Activated T-cell treated with anti-CD3 and anti-CD28 coated beads, Interleukin-2, amount 50 U/mL, for 4 hours (primary cell): ENCODE data around the gene LYG2. TPM values are rescaled to one million over a fixed set of nuclear protein-coding genes. Genes with fewer than 3 reads are reported as not detected.
"Not testable (repeated sequence)": the region's sequence is repeated elsewhere in the genome, so short reads cannot be mapped to it uniquely, and the experiment has no call there.

ENCODE experiments used
- ATAC-seq, 2 donors: fragments of 200-7000 bp; cut with Tn5 transposase; one replicate each; pipeline ENCODE4 v1.10.0; 2021
- DNase-seq: peaks from one replicate; pipeline ENCODE4 v3.0.0-alpha.2; 2020
- H3K27me3 Mint-ChIP-seq: one replicate; pipeline ENCODE4 v1.8.0; 2021; ENCODE audit warnings: low read depth, mixed read lengths
- H3K36me3 Mint-ChIP-seq: one replicate; pipeline ENCODE4 v1.8.0; 2022; ENCODE audit warnings: mixed read lengths; ENCODE audit not compliant: insufficient read depth
- H3K4me1 Mint-ChIP-seq: one replicate; pipeline ENCODE4 v1.8.0; 2021; ENCODE audit warnings: low read depth, mixed read lengths
- H3K4me3 Mint-ChIP-seq: one replicate; pipeline ENCODE4 v1.8.0; 2021; ENCODE audit warnings: mild to moderate bottlenecking, moderate library complexity, mixed read lengths
- H3K9me3 Mint-ChIP-seq: one replicate; pipeline ENCODE4 v1.8.0; 2021; ENCODE audit warnings: mixed read lengths
- total RNA-seq, 3 donors: library from RNA; stranded (reverse); gene quantifications; one replicate each; pipeline ENCODE4 v1.2.1, GENCODE V29; 2021

Gene LYG2
- total RNA-seq, 3 donors from 2014 or later: not detected

DNA sequence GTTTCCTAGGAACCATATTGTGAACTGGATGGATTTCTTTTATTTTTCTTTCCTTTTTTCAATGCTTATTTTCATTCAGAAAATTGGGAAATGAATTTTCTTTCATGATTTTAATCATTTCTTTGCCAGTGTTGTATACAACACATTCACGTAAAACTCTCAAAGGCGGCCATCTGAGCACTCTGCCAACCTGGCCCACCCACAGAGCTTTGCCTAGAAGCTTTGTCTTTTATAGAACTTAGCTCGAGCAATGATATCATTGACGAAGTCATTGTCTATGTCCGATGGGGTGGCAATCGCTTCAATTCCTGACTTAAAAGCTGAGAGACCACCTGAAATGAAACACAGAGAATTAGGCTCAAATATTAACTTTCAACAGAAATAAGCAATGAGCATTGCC, 13.3 kb downstream of the LYG2 start:
- no peaks in the 10 kb centered on the region for H3K4me1 Mint-ChIP-seq
- no peak overlapping the region for H3K4me3 Mint-ChIP-seq
- H3K36me3 Mint-ChIP-seq: peaks cover 7% of the 10 kb centered on the region
- no peak for DNase-seq
- no peak for ATAC-seq
- H3K9me3 Mint-ChIP-seq: no peaks in the 10 kb centered on the region
- no peaks in the 10 kb centered on the region for H3K27me3 Mint-ChIP-seq

DNA sequence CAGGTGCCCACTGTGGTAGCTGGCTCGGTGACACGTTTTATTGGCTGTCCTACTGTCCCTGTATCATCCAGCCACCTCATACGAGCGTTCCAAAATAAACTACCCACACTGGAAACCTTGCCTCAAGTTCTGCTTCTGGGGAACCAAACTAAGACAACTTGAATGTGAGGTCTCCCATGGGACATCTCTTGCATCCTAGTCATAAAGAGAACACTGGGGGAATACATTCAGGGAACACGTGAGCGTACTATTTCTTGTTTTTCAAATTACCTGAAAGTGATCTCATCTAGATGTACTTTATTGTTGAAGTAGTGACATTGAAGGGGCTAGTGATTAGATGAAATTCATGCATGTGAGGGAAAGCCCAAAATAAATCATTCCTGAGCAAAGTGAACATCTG, 15.0 kb downstream of the LYG2 start:
- no peaks in the 10 kb centered on the region for H3K27me3 Mint-ChIP-seq
- H3K4me3 Mint-ChIP-seq: no peak overlapping the region
- DNase-seq (no peak), ATAC-seq (no peak)
- no peaks in the 10 kb centered on the region for H3K4me1 Mint-ChIP-seq
- H3K9me3 Mint-ChIP-seq: no peaks in the 10 kb centered on the region
- peaks cover 3% of the 10 kb centered on the region for H3K36me3 Mint-ChIP-seq

DNA sequence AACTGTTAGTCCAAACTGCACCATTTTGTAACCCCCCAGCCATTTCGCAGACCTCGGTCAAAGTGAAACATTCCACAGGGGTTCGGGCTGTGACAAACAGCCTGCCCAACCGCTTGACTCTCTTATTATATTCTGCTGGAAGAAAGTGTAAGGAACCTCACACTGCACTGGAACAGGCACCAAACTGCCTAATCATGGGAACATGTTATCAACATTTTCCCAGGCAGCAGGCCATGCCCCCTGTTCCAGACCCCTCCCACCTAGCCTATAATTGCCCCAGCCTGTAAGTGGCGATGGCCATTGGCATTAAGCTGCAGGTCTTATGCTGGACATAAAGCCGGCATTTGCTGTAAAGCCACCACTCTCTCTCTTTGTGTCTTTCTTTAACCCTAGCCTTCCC, 16.9 kb downstream of the LYG2 start:
- no peak for ATAC-seq
- H3K27me3 Mint-ChIP-seq: no peaks in the 10 kb centered on the region
- no peak for DNase-seq
- peaks cover 6% of the 10 kb centered on the region for H3K36me3 Mint-ChIP-seq
- H3K9me3 Mint-ChIP-seq: no peaks in the 10 kb centered on the region
- no peaks in the 10 kb centered on the region for H3K4me1 Mint-ChIP-seq
- H3K4me3 Mint-ChIP-seq: no peak overlapping the region

DNA sequence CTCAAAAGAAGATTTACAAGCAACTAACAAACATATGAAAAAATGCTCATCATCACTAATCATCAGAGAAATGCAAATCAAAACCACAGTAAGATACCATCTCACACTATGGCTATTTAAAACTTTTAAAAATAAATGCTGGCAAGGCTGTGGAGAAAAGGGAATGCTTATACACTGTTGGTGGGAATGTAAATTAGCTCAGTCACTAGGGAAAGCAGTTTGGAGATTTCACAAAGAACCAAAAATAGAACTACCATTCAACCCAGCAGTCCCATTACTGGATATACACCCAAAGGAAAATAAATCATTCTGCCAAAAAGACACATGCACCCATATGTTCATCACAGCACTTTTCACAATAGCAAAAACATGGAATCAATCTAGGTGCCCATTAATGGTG, 22.3 kb downstream of the LYG2 start:
- not testable (repeated sequence) for H3K4me1 Mint-ChIP-seq, DNase-seq, ATAC-seq, H3K4me3 Mint-ChIP-seq, H3K36me3 Mint-ChIP-seq, H3K27me3 Mint-ChIP-seq
- peaks cover 32% of the 10 kb centered on the region for H3K9me3 Mint-ChIP-seq

DNA sequence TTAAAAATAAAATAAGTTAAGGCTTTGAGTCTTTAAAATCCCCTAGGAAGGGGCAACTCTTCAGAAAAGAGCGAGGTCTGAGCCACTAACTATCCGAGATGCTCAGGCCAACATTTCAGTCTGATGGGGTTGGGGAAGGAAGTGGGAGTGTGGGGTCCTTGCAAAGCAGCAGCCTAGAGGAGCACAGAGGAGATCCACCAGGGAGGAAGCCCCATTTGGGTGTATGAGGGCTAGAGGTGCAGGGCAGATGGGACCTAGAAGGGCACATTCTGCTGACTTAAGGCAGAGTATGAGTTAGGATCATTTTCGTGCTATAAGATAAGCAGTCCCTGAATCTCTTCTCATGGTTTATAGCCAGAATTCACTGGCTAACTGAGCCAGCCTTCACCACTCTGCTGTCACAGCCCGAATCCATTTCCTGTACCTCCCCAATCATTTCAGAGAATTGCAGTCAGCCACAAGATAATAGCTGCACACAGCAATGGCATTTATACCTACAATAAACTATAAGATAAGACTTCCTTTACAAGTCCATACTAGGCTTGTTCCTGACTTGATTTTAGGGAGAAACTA, 37.5 kb downstream of the LYG2 start:
- H3K4me3 Mint-ChIP-seq: no peak overlapping the region
- ATAC-seq: no peak
- no peaks in the 10 kb centered on the region for H3K4me1 Mint-ChIP-seq
- H3K27me3 Mint-ChIP-seq: no peaks in the 10 kb centered on the region
- DNase-seq: no peak
- H3K9me3 Mint-ChIP-seq: no peaks in the 10 kb centered on the region
- peaks cover 33% of the 10 kb centered on the region for H3K36me3 Mint-ChIP-seq

DNA sequence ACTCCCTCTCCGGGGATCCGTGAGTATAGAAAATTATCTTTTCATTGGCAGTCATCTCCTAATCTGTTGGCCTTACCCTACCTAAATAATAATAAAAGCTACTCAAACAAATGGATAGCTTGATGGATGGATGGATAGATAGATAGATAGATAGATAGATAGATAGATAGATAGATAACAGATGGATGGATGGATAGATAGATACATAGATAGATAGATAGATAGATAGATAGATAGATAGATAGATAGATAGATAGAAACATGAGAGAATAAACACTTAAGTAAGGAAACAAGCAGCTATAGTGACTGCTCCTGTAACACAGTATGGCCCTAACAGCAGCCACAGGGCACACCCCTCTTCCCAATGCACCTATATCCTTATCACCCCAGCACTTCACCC, 39.4 kb downstream of the LYG2 start:
- Mint-ChIP-seq H3K27me3 (no peaks in the 10 kb centered on the region), H3K9me3 (no peaks in the 10 kb centered on the region), H3K36me3 (peaks cover 28% of the 10 kb centered on the region), H3K4me1 (no peaks in the 10 kb centered on the region), H3K4me3 (no peak overlapping the region)
- no peak for ATAC-seq
- no peak for DNase-seq

DNA sequence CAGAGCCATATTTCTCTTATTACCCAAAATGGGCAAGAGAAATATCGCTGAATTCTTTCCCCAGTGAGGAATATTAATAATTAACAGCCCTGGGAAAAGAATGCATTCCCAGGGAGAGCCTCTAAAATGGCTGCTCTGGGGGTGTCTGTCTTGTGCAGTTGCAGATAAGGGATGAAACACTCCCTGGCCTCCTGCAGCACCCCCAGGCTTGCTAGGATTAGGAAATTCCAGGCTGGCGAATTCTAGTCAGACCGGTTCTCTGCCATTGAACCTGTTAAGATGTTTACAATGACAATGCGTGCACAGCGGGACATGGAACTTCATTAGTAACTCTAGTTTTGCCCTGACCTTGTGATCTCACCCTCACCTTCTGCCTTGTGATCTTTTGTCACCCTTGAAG, 50.0 kb downstream of the LYG2 start:
- ATAC-seq (no peak), DNase-seq (no peak)
- Mint-ChIP-seq H3K36me3 (peaks cover 32% of the 10 kb centered on the region), H3K9me3 (peaks cover 9% of the 10 kb centered on the region), H3K27me3 (no peaks in the 10 kb centered on the region), H3K4me1 (no peaks in the 10 kb centered on the region), H3K4me3 (no peak overlapping the region)

DNA sequence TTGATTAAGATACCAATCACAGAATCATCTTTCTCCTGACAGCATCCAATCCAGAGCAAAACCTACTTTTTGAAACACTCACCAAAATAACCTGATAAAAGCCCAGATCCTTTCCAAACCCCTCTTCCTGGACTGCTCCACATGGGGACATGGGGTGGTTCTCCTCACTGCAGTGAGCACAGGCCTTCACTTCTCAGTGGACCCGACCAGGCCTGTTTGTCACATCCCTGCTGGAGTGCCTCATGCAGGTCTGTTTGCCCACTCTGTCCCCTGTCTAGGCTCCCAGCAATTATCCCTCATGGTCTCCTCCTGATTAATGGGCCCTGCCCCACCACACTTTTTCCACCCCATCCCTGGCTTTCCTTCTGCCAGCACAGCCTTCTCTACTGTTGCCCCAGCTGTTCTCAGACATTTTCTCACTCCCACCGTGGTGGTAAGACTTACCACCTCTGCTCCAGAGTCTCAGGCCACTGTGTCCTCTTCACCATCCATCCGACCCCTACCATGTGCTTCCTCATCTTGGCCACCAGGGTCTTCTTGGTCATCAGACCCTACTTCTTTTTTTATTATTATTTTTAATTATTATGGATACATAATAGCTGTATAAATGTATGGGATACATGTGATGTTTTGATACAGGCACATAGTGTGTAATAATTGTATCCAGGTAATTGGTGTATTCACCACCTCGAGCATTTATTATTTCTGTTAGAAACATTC, 53.3 kb downstream of the LYG2 start:
- no peaks in the 10 kb centered on the region for H3K4me1 Mint-ChIP-seq
- H3K4me3 Mint-ChIP-seq: no peak overlapping the region
- H3K36me3 Mint-ChIP-seq: peaks cover 13% of the 10 kb centered on the region
- no peak for DNase-seq
- H3K9me3 Mint-ChIP-seq: peaks cover 9% of the 10 kb centered on the region
- no peak for ATAC-seq
- no peaks in the 10 kb centered on the region for H3K27me3 Mint-ChIP-seq

DNA sequence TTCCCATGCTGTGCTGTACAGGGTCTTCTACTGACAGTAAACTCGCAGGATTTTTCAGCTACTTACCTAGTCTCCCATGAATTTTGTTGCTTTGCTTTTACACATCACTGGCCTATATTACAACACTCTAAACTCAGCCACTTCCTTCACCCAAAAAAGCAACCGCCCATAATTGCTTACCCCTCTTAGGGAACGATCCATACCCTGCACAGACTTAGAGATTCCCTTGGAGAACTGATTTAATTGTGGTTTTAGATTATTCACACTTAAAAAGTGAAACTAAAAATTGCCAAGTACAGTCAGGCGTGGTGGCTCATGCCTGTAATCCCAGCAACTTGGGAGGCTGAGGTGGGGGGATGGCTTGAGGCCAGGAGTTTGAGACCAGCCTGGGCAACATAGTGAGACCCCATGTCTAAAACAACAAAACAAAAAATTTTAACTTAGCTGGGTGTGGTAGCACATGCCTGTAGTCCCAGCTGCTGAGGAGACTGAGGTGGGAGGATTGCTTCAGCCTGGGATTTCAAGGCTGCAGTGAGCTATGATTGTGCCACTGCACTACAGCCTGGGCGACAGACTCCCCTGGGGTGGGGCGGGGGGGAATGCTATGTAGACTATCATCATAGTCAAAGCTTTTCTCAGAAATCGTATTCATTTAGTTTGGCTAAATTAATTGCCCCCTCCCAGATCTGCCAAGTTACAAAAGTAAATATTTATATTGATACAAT, 55.2 kb downstream of the LYG2 start:
- no peak for DNase-seq
- Mint-ChIP-seq H3K36me3 (peaks cover 12% of the 10 kb centered on the region), H3K4me1 (no peaks in the 10 kb centered on the region), H3K4me3 (no peak overlapping the region), H3K27me3 (no peaks in the 10 kb centered on the region), H3K9me3 (no peaks in the 10 kb centered on the region)
- no peak for ATAC-seq

DNA sequence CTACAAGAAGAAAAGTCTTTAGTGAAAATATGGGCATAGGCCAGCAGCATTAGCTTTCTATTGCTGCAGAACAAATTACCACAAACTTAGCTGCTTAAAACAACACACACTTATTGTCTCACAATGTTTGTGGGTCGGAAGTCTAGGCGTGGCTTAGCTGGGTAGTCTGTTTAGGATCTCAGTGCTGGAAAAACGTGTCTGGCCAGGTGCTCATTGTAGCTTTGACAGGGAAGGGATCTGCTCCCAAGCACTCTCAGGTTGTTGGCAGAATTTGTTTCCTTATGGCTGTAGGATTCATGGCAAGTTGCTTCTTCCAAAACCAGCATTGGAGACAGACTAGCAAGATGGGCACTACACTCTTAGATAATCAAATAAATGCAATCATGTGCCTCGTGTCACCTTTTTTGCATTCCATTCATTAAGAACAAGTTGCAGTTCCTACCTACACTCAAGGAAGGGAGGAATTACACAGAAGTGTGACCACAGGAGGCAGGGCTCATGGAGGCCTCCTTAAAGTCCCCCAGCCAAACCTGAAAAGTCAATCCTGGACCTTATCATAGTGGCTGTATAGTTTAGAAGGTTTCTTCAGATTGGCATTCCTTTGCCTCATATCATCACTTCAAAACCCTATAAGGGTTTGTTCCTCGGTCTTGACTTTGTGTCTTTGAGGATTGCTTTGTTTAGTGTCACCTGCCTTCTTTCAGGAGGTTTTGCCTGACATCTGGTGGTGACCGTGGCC, 57.2 kb downstream of the LYG2 start:
- ATAC-seq (no peak), DNase-seq (no peak)
- Mint-ChIP-seq H3K9me3 (no peaks in the 10 kb centered on the region), H3K36me3 (peaks cover 15% of the 10 kb centered on the region), H3K27me3 (no peaks in the 10 kb centered on the region), H3K4me3 (no peak overlapping the region), H3K4me1 (no peaks in the 10 kb centered on the region)

DNA sequence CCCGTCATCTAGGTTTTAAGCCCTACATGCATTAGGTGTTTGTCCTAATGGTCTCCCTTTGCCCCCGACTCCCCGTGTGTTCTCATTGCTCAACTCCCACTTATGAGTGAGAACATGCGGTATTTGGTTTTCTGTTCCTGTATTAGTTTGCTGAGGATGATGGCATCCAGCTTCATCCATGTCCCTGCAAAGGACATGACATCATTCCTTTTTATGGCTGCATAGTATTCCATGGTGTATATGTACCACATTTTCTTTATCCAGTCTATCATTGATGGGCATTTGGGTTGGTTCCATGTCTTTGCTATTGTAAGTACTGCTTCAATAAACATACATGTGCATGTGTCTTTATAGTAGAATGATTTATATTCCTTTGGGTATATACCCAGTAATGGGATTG, 63.1 kb downstream of the LYG2 start:
- H3K4me1 Mint-ChIP-seq, ATAC-seq, H3K9me3 Mint-ChIP-seq, H3K27me3 Mint-ChIP-seq, H3K4me3 Mint-ChIP-seq, DNase-seq: not testable (repeated sequence)
- peaks cover 44% of the 10 kb centered on the region for H3K36me3 Mint-ChIP-seq

Other genes with a start within 250 kb of the LYG2 start
- under 1 TPM; 0.19 to 0.40 (median 0.37) TPM for gene C2orf15, start 114.0 kb downstream of the LYG2 start, total RNA-seq
- gene TSGA10, start 100.7 kb downstream of the LYG2 start, total RNA-seq: 1 to 10 TPM; 2.8 to 5.5 (median 3.4) TPM
- 1 to 10 TPM; 4.5 to 5.5 (median 4.9) TPM for gene LIPT1, start 100.7 kb downstream of the LYG2 start, total RNA-seq
- gene MITD1, start 74.6 kb downstream of the LYG2 start, total RNA-seq: 10 to 100 TPM; 52.1 to 54.7 (median 54.0) TPM
- 10 to 100 TPM; 28.2 to 30.2 (median 29.7) TPM for gene MRPL30, start 74.5 kb downstream of the LYG2 start, total RNA-seq
- under 1 TPM; 0.47 to 0.68 (median 0.54) TPM for gene LYG1, start 45.5 kb upstream of the LYG2 start, total RNA-seq
- 10 to 100 TPM; 34.3 to 36.3 (median 35.6) TPM for gene TXNDC9, start 80.7 kb upstream of the LYG2 start, total RNA-seq
- 100 to 1,000 TPM; 102 to 111 (median 102) TPM for gene EIF5B, start 81.7 kb upstream of the LYG2 start, total RNA-seq
- gene REV1, start 234.4 kb upstream of the LYG2 start, total RNA-seq: 10 to 100 TPM; 22.0 to 26.8 (median 23.1) TPM